Sigmoid colon (tissue), 4 donors: ENCODE data around the gene ADM.

Experiments
- EP300 ChIP-seq, 4 donors: sonication (generic); formaldehyde crosslinking; IDR thresholded peaks; one replicate each; pipeline ENCODE4 v1.6.1; 2017; ENCODE audit warnings: antibody characterized with exemption in 4 of 4
- POLR2A ChIP-seq, 2 donors: fragments of 450-650 bp; IDR thresholded peaks; one replicate each; pipeline ENCODE4 v1.6.1; 2016; ENCODE audit warnings: antibody characterized with exemption in 2 of 2, mild to moderate bottlenecking in 2 of 2, moderate library complexity in 2 of 2
- POLR2AphosphoS5 ChIP-seq, 4 donors: sonication (generic); formaldehyde crosslinking; IDR thresholded peaks; one replicate each; pipeline ENCODE4 v1.6.1; 2017; ENCODE audit warnings: antibody characterized with exemption in 4 of 4
- TF ChIP-seq, protein P1 (sequence below), 4 experiments: fragments of 450-650 bp in 3 of 4; fragments of 200-600 bp in 1 of 4; IDR thresholded peaks; one replicate each; pipeline ENCODE4 v1.5.1; 2016 to 2019; ENCODE audit warnings: antibody characterized with exemption in 4 of 4, mild to moderate bottlenecking in 3 of 4, moderate library complexity in 2 of 4

DNA sequence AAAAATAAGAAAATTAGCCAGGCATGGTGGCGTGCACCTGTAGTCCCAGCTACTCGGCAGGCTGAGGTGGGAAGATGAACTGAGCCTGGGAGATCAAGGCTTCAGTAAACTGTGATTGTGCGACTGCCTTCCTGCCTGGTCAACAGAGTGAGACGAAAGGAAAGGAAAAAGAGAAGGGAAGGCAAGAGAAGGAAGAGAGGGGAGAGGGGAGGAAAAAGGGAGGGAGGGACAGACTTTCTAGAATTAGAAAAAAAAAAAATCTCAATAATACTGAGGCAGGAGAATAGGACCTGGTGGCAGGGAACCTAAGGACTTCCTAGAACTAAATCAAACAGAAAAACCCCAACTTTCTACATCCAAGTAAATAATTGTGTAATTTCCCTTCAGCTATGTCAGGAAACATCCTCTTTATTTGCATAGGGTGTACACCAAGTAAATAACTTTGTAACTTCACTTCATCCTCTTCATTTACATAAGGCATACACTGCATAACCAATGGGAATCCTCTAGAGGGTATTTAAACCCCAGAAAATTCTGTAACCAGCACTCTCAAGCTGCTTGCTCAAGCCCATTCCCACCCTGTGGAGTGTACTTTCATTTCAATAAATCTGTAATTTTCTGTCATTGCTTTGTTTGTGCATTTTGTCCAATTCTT lies 19.6 kb upstream of the ADM start:
- TF ChIP-seq, protein P1, sequence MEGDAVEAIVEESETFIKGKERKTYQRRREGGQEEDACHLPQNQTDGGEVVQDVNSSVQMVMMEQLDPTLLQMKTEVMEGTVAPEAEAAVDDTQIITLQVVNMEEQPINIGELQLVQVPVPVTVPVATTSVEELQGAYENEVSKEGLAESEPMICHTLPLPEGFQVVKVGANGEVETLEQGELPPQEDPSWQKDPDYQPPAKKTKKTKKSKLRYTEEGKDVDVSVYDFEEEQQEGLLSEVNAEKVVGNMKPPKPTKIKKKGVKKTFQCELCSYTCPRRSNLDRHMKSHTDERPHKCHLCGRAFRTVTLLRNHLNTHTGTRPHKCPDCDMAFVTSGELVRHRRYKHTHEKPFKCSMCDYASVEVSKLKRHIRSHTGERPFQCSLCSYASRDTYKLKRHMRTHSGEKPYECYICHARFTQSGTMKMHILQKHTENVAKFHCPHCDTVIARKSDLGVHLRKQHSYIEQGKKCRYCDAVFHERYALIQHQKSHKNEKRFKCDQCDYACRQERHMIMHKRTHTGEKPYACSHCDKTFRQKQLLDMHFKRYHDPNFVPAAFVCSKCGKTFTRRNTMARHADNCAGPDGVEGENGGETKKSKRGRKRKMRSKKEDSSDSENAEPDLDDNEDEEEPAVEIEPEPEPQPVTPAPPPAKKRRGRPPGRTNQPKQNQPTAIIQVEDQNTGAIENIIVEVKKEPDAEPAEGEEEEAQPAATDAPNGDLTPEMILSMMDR (IDR thresholded peaks at IDR 0.05) = no peak
- no peak for TF ChIP-seq POLR2A (IDR thresholded peaks at IDR 0.05)
- no peak for TF ChIP-seq EP300 (IDR thresholded peaks at IDR 0.05)
- no peak for TF ChIP-seq POLR2AphosphoS5 (IDR thresholded peaks at IDR 0.05)
